Erythroblast (primary cell): ENCODE results near the gene ORAI1.

ENCODE experiments used
- GATA1 ChIP-seq: IDR thresholded peaks from 2 replicates; pipeline ENCODE4 v1.6.1; 2011; ENCODE audit warnings: low read depth, mild to moderate bottlenecking, control low read depth, low read length, moderate library complexity
- POLR2A ChIP-seq: IDR thresholded peaks from 2 replicates; pipeline ENCODE4 v1.6.1; 2011; ENCODE audit warnings: mild to moderate bottlenecking, low read length

DNA sequence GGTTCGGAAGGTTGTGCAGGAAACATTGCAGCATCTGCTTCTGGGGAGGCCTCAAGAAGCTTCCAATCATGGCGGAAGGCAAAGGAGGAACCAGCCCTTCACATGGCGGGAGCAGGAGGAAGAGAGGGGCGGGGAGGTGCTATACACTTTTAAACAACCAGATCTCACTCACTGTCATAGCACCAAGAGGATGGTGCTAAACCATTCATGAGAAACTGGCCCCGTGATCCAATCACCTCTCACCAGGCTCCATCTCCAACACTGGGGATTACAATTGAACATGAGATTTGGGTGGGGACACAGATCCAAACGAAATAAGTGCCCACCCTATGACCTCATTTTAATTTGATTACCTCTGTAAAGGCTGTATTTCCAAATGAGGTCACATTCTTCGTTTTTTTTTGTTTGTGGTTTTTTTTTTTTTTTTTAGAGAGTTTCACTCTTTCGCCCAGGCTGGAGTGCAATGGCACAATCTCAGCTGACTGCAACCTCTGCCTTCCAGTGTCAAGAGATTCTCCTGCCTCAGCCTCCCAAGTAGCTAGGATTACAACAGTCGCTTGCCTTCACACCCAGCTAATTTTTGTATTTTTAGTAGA is 11.4 kb upstream of the ORAI1 start:
- TF ChIP-seq POLR2A = no peak
- TF ChIP-seq GATA1 = no peak
